Endometrium (tissue), 2 donors: ENCODE data around the gene PPP1R12B.
"Not testable (repeated sequence)": the region's sequence is repeated elsewhere in the genome, so short reads cannot be mapped to it uniquely, and the experiment has no call there.

Experiments
- FAIRE-seq: peaks from 2 replicates; lab custom pipeline; 2012; peaks lifted over from hg19 to GRCh38; lab: Jason Lieb, UNC
- donor health status: control.
- donor health status: control.

PPP1R12B gene

GRCh38 chr1:202614363-202615207 is 266.1 kb downstream of the PPP1R12B start:
- FAIRE-seq: not testable (repeated sequence)

- FAIRE-seq: not testable (repeated sequence)
Measured at GRCh38 chr1:202615208-202615500, 266.7 kb downstream of the PPP1R12B start.

- FAIRE-seq: no peak
Measured at GRCh38 chr1:202615501-202616354, 267.2 kb downstream of the PPP1R12B start.

GRCh38 chr1:202616355-202616915 is 267.9 kb downstream of the PPP1R12B start:
- no peak for FAIRE-seq

GRCh38 chr1:202619012-202619411 is 270.5 kb downstream of the PPP1R12B start:
- not testable (repeated sequence) for FAIRE-seq

- FAIRE-seq: no peak
Measured at GRCh38 chr1:202619505-202619904, 271.0 kb downstream of the PPP1R12B start.

GRCh38 chr1:202620036-202620435 is 271.5 kb downstream of the PPP1R12B start:
- not testable (repeated sequence) for FAIRE-seq

- no peak for FAIRE-seq
Measured at GRCh38 chr1:202621446-202621845, 272.9 kb downstream of the PPP1R12B start.

GRCh38 chr1:202622388-202622787 is 273.9 kb downstream of the PPP1R12B start:
- FAIRE-seq: no peak

GRCh38 chr1:202623075-202623474 is 274.6 kb downstream of the PPP1R12B start:
- FAIRE-seq: no peak

- not testable (repeated sequence) for FAIRE-seq
Measured at GRCh38 chr1:202623476-202623875, 275.0 kb downstream of the PPP1R12B start.

GRCh38 chr1:202624088-202624780 is 275.7 kb downstream of the PPP1R12B start:
- FAIRE-seq: no peak

- no peak for FAIRE-seq
Measured at GRCh38 chr1:202624781-202625108, 276.2 kb downstream of the PPP1R12B start.

GRCh38 chr1:202625416-202626360 is 277.2 kb downstream of the PPP1R12B start:
- FAIRE-seq: no peak

GRCh38 chr1:202627036-202627435 is 278.5 kb downstream of the PPP1R12B start:
- not testable (repeated sequence) for FAIRE-seq

- no peak for FAIRE-seq
Measured at GRCh38 chr1:202627841-202628565, 279.5 kb downstream of the PPP1R12B start.

GRCh38 chr1:202628646-202629215 is 280.2 kb downstream of the PPP1R12B start:
- FAIRE-seq: no peak

GRCh38 chr1:202629257-202629811 is 280.8 kb downstream of the PPP1R12B start:
- not testable (repeated sequence) for FAIRE-seq

GRCh38 chr1:202630096-202630495 is 281.6 kb downstream of the PPP1R12B start:
- not testable (repeated sequence) for FAIRE-seq

GRCh38 chr1:202630541-202630940 is 282.0 kb downstream of the PPP1R12B start:
- no peak for FAIRE-seq
